ENCODE results near the gene OLFML3.
"Not testable (repeated sequence)": the region's sequence is repeated elsewhere in the genome, so short reads cannot be mapped to it uniquely, and the experiment has no call there.

OLFML3 gene

GRCh38 chr1:114000406-114000805 is 21.1 kb downstream of the OLFML3 start:
- Histone ChIP-seq H3K27ac (ENCODE audit: low read depth, low read length) (no peak overlapping the region), H3K36me3 (ENCODE audit: control insufficient read depth, insufficient read depth, low read length) (no peaks in the 10 kb centered on the region), H3K27me3 (ENCODE audit: control insufficient read depth, insufficient read depth, low read length) (no peaks in the 10 kb centered on the region), H3K9ac (ENCODE audit: low read length) (no peak overlapping the region), H3K4me1 (ENCODE audit: control insufficient read depth, insufficient read depth, low read length) (no peaks in the 10 kb centered on the region), H3K4me3 (ENCODE audit: low read length) (no peak overlapping the region)

GRCh38 chr1:114002492-114003239 is 23.4 kb downstream of the OLFML3 start:
- no peak overlapping the region for H3K9ac ChIP-seq (ENCODE audit: low read length)
- no peak overlapping the region for H3K4me3 ChIP-seq (ENCODE audit: low read length)
- H3K27ac ChIP-seq (ENCODE audit: low read depth, low read length), result no peak overlapping the region
- no peaks in the 10 kb centered on the region for H3K4me1 ChIP-seq (ENCODE audit: control insufficient read depth, insufficient read depth, low read length)
- H3K27me3 ChIP-seq (ENCODE audit: control insufficient read depth, insufficient read depth, low read length), result no peaks in the 10 kb centered on the region
- H3K36me3 ChIP-seq (ENCODE audit: control insufficient read depth, insufficient read depth, low read length), result no peaks in the 10 kb centered on the region

- Histone ChIP-seq H3K27ac (ENCODE audit: low read depth, low read length) (no peak overlapping the region), H3K36me3 (ENCODE audit: control insufficient read depth, insufficient read depth, low read length) (no peaks in the 10 kb centered on the region), H3K4me3 (ENCODE audit: low read length) (no peak overlapping the region), H3K4me1 (ENCODE audit: control insufficient read depth, insufficient read depth, low read length) (no peaks in the 10 kb centered on the region), H3K27me3 (ENCODE audit: control insufficient read depth, insufficient read depth, low read length) (no peaks in the 10 kb centered on the region), H3K9ac (ENCODE audit: low read length) (no peak overlapping the region)
Measured at GRCh38 chr1:114003431-114003830, 24.2 kb downstream of the OLFML3 start.

DNA sequence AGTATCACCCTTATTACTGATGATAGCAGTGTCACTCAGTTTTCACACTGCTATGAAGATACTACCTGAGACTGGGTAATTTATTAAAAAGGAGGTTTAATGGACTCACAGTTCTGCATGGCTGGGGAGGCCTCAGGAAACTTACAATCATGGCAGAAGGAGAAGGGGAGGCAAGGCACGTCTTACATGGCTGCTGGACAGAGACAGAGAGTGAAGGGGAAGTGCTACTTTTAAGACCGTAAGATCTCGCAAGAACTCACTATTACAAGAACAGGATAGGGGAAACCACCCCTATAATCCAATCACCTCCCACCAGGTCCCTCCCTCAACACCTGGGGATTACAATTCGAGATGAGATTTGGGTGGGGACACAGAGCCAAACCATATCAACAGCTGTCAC is 27.6 kb downstream of the OLFML3 start:
- H3K27ac ChIP-seq (ENCODE audit: low read depth, low read length); H3K4me3 ChIP-seq (ENCODE audit: low read length); H3K4me1 ChIP-seq (ENCODE audit: control insufficient read depth, insufficient read depth, low read length); H3K36me3 ChIP-seq (ENCODE audit: control insufficient read depth, insufficient read depth, low read length); H3K9ac ChIP-seq (ENCODE audit: low read length); H3K27me3 ChIP-seq (ENCODE audit: control insufficient read depth, insufficient read depth, low read length): not testable (repeated sequence)

- Histone ChIP-seq H3K27ac (ENCODE audit: low read depth, low read length) (no peak overlapping the region), H3K27me3 (ENCODE audit: control insufficient read depth, insufficient read depth, low read length) (no peaks in the 10 kb centered on the region), H3K4me3 (ENCODE audit: low read length) (no peak overlapping the region), H3K9ac (ENCODE audit: low read length) (no peak overlapping the region), H3K4me1 (ENCODE audit: control insufficient read depth, insufficient read depth, low read length) (no peaks in the 10 kb centered on the region), H3K36me3 (ENCODE audit: control insufficient read depth, insufficient read depth, low read length) (no peaks in the 10 kb centered on the region)
Measured at GRCh38 chr1:114008480-114008941, 29.2 kb downstream of the OLFML3 start.

DNA sequence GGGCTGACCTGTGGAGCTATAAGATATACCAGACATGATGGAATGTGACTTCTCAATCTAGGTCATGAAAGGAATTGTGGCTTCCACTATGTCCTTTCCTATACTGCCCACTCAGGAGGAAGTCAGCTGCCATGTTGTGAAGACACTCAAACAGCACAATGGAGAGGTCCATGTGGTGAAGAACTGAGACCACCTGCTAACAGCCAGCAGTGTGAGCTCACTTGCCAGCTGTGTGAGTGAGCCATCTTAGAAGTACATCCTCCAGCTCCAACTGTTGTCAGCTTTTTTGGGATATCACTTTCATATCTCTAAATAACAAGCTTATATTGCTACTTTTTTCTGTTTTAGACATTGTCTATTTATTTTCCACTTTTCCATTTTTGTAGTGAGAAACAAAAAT is 29.7 kb downstream of the OLFML3 start:
- no peaks in the 10 kb centered on the region for H3K27me3 ChIP-seq (ENCODE audit: control insufficient read depth, insufficient read depth, low read length)
- H3K36me3 ChIP-seq (ENCODE audit: control insufficient read depth, insufficient read depth, low read length), result no peaks in the 10 kb centered on the region
- H3K4me3 ChIP-seq (ENCODE audit: low read length), result no peak overlapping the region
- H3K4me1 ChIP-seq (ENCODE audit: control insufficient read depth, insufficient read depth, low read length), result no peaks in the 10 kb centered on the region
- H3K9ac ChIP-seq (ENCODE audit: low read length), result no peak overlapping the region
- H3K27ac ChIP-seq (ENCODE audit: low read depth, low read length), result no peak overlapping the region

DNA sequence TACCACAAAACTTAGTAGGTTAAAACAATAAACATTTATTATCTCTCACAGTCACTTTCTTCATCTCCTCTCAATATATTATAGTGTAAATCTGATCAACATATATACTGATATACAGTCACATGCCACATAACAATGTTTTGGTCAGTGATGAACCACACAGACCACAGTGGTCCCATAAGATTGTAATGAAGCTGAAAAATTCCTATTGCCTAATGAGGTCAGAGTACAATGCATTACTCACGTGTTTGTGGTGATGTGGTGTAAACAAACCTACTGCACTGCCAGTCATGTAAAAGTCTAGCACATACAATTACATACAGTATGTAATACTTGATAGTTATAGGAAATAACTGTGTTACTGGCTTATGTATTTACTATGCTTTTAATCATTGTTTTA is 30.1 kb downstream of the OLFML3 start:
- Histone ChIP-seq H3K9ac (ENCODE audit: low read length) (no peak overlapping the region), H3K4me3 (ENCODE audit: low read length) (no peak overlapping the region), H3K27me3 (ENCODE audit: control insufficient read depth, insufficient read depth, low read length) (no peaks in the 10 kb centered on the region)

GRCh38 chr1:114010433-114011184 is 31.3 kb downstream of the OLFML3 start:
- no peaks in the 10 kb centered on the region for H3K27me3 ChIP-seq (ENCODE audit: control insufficient read depth, insufficient read depth, low read length)
- no peaks in the 10 kb centered on the region for H3K36me3 ChIP-seq (ENCODE audit: control insufficient read depth, insufficient read depth, low read length)
- no peak overlapping the region for H3K4me3 ChIP-seq (ENCODE audit: low read length)
- H3K9ac ChIP-seq (ENCODE audit: low read length), result no peak overlapping the region
- H3K27ac ChIP-seq (ENCODE audit: low read depth, low read length), result no peak overlapping the region
- no peaks in the 10 kb centered on the region for H3K4me1 ChIP-seq (ENCODE audit: control insufficient read depth, insufficient read depth, low read length)

More for the DNA sequence above, 30.1 kb downstream of the OLFML3 start:
- H3K4me1 ChIP-seq (ENCODE audit: control insufficient read depth, insufficient read depth, low read length), result no peaks in the 10 kb centered on the region
- H3K27ac ChIP-seq (ENCODE audit: low read depth, low read length), result no peak overlapping the region
- H3K36me3 ChIP-seq (ENCODE audit: control insufficient read depth, insufficient read depth, low read length), result no peaks in the 10 kb centered on the region

DNA sequence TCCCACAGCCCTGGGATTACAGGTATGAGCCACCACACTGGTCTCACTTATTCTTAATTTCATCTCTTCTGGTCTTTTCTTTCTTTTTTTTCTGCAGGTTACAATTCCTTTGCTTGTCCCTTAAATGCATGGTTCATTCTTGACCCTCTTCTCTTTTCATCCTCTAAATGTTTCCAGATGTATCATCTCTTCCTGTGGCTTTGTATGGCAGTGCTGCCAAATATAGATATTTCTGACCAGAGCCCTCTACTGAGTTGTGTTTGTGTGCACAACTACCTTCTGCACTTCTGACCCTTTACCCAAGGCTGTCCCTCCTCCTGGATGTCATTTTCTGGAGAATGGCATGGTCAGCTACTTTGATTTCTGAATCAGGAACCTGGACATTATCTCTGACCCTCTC is 32.5 kb downstream of the OLFML3 start:
- H3K27ac ChIP-seq (ENCODE audit: low read depth, low read length), result no peak overlapping the region
- no peaks in the 10 kb centered on the region for H3K27me3 ChIP-seq (ENCODE audit: control insufficient read depth, insufficient read depth, low read length)
- no peak overlapping the region for H3K9ac ChIP-seq (ENCODE audit: low read length)
- no peaks in the 10 kb centered on the region for H3K36me3 ChIP-seq (ENCODE audit: control insufficient read depth, insufficient read depth, low read length)
- no peaks in the 10 kb centered on the region for H3K4me1 ChIP-seq (ENCODE audit: control insufficient read depth, insufficient read depth, low read length)
- no peak overlapping the region for H3K4me3 ChIP-seq (ENCODE audit: low read length)

DNA sequence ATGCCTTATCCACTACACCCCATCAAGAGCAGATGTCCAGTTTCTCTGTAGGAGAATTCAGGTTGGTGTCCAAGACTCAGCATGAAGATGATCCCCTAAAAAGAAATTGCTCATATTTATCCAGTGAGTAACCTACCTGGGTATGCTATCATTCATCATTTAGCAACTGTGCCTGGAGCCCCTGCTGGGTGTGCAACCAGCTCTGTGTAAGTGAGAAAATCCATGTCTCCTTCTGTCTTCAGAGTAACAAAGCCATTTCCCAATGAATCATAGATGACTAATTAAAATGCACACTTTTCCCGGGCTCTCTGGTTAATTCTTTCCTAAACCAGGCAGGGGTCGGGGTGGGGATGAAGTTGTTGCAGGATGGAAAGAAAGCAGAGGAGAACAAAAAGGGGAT is 35.8 kb downstream of the OLFML3 start:
- Histone ChIP-seq H3K4me3 (ENCODE audit: low read length) (no peak overlapping the region), H3K4me1 (ENCODE audit: control insufficient read depth, insufficient read depth, low read length) (no peaks in the 10 kb centered on the region), H3K27me3 (ENCODE audit: control insufficient read depth, insufficient read depth, low read length) (no peaks in the 10 kb centered on the region), H3K9ac (ENCODE audit: low read length) (no peak overlapping the region), H3K27ac (ENCODE audit: low read depth, low read length) (no peak overlapping the region), H3K36me3 (ENCODE audit: control insufficient read depth, insufficient read depth, low read length) (no peaks in the 10 kb centered on the region)

DNA sequence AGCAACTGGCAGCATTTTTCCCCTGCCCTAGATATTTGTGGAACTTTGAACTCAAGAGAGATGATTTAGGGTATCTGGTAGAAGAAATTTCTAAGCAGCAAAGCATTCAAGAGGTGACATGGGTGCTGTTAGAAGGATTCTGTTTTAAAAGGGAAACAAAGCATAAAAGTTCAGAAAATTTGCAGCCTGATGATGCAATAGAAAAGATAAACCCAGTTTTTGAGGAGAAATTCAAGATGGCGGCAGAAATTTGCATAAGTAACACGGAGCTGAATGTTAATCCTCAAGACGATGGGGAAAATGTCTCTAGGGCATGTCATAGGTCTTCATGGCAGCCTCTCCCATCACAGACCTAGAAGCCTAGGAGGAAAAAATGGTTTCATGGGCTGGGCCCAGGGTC is 40.5 kb downstream of the OLFML3 start:
- not testable (repeated sequence) for H3K4me1 ChIP-seq (ENCODE audit: control insufficient read depth, insufficient read depth, low read length); H3K36me3 ChIP-seq (ENCODE audit: control insufficient read depth, insufficient read depth, low read length); H3K9ac ChIP-seq (ENCODE audit: low read length); H3K4me3 ChIP-seq (ENCODE audit: low read length); H3K27me3 ChIP-seq (ENCODE audit: control insufficient read depth, insufficient read depth, low read length); H3K27ac ChIP-seq (ENCODE audit: low read depth, low read length)

DNA sequence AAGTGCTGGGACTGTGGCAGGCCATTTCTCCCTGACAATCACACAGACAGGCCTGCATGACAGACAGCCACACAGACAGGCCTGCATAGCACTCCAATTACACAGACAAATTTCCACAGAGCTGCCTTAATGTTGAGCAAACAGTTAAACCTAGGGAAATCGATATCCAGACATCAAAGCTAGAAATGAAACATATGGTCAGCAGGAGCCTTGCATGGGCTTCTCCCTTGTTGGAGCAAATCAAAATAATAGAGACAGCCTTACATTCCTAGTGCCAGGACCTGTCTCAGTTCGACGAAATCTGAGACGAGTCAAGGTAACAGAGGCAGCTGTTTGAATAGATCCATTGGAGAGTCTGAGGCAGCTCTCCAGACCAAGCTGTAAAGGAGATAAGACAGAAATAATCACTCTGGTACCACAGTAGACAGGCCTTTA is 42.4 kb downstream of the OLFML3 start:
- Histone ChIP-seq H3K4me3 (ENCODE audit: low read length) (no peak overlapping the region), H3K27ac (ENCODE audit: low read depth, low read length) (no peak overlapping the region), H3K9ac (ENCODE audit: low read length) (no peak overlapping the region), H3K27me3 (ENCODE audit: control insufficient read depth, insufficient read depth, low read length) (no peaks in the 10 kb centered on the region), H3K36me3 (ENCODE audit: control insufficient read depth, insufficient read depth, low read length) (no peaks in the 10 kb centered on the region), H3K4me1 (ENCODE audit: control insufficient read depth, insufficient read depth, low read length) (no peaks in the 10 kb centered on the region)

DNA sequence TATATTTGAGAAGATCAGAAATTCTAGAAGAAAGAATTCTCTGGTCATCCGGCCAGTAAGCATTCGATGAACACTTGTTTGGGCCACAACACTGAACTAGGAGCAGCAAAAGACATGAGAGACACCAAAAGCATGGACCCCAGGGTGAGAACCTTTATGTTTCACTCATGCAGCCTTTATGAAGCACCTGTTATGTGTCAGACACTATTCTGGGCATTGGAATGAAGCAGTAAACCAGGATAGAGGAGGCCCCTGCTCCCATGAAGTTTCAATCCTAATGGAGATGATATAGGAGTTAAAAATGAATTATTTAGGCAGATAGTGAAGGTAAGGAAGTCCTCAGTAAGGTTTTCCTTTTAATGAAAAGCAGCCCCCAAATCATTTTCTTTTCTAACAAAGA is 43.6 kb downstream of the OLFML3 start:
- Histone ChIP-seq H3K4me3 (ENCODE audit: low read length) (no peak overlapping the region), H3K9ac (ENCODE audit: low read length) (no peak overlapping the region), H3K4me1 (ENCODE audit: control insufficient read depth, insufficient read depth, low read length) (no peaks in the 10 kb centered on the region), H3K27me3 (ENCODE audit: control insufficient read depth, insufficient read depth, low read length) (no peaks in the 10 kb centered on the region), H3K27ac (ENCODE audit: low read depth, low read length) (no peak overlapping the region), H3K36me3 (ENCODE audit: control insufficient read depth, insufficient read depth, low read length) (no peaks in the 10 kb centered on the region)

All from rectal smooth muscle tissue (tissue), 1 donor.